Measurements from ENCODE around the gene BGLAP.

Gene BGLAP

DNA sequence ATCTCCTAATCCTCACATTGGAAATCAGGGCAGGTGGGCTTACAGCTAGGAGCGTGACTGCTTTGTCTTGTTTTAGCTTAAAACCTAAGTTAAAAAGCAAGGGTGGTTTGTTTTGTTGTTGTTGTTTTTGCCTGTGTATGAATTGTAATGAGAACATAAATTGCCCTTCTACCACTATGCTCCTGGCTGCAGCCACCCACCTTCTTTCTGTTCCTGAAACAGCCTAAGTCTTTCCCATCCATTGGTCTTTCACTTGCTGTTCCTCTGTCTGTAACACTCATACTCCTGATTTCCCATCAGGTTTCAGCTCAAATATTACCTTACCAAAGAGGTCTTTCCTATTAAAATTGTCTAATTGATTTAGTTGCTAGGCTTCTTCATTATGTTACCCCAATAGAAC lies 41.5 kb downstream of the BGLAP start:
- H3K4me3 ChIP-seq (ENCODE audit: low read depth, low read length): peak overlapping the region; percentile 95
- no peak for TF ChIP-seq CTCF (IDR thresholded peaks at IDR 0.05; ENCODE audit: low read depth, low read length)

DNA sequence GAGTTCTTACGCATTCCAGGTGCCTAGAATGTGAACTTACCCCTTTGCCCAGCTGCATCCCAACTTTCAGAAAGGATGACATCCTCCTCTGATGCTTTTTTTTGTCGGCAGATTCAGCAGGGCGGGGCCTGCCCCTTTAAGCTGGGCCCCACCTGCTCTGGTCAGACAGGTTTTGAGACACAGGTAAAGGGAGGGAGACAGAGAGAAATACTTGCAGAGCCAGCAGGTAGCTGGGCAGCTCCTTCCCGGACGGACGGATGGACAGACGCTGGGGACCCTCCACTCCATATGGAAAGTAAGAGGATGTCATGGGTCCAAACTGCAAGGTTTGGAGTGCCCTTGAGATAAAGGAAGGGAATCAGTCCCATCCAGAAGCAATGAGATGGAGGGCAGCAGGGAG lies 42.1 kb downstream of the BGLAP start, which contains the start of gene TMEM79:
TMEM79 (plus strand) TSS at position 214 of the 400 bp plus-strand sequence. CDS start 902 bp downstream, outside the sequence.
- peak within 1 kb of the TSS; percentile 95 for H3K4me3 ChIP-seq (ENCODE audit: low read depth, low read length)
- TF ChIP-seq CTCF (IDR thresholded peaks at IDR 0.05; ENCODE audit: low read depth, low read length): no peak

DNA sequence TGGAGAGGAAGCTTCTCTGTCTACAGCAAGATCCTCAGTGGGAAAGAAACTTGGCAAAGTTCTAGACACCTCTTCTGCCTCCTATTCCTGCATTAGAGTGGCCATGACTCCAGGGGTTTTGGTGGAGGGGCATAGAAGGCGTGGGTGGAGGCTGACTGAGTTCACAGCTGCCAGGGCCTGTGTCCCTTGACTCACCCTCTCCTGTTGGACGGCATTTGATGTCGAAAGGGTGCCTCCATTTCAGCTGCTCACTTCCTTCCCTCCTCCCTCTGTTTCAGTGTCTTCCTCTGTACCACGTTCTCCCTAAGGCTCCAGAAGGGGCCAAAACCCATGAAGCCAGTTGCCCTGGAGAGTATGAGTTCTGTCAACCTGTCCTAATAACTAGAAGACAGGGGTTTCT lies 42.8 kb downstream of the BGLAP start:
- no peak for TF ChIP-seq CTCF (IDR thresholded peaks at IDR 0.05; ENCODE audit: low read depth, low read length)
- H3K4me3 ChIP-seq (ENCODE audit: low read depth, low read length): no peak overlapping the region

DNA sequence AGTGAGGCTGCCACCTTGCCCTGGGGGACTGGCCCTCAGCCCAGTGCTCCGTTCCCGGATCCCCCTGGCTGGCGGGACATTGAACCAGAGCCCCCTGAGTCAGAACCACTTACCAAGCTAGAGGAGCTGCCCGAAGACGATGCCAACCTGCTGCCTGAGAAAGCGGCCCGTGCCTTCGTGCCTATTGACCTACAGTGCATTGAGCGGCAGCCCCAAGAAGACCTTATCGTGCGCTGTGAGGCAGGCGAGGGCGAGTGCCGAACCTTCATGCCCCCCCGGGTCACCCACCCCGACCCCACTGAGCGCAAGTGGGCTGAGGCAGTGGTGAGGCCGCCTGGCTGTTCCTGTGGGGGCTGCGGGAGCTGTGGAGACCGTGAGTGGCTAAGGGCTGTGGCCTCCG lies 43.5 kb downstream of the BGLAP start:
- H3K4me3 ChIP-seq (ENCODE audit: low read depth, low read length): no peak overlapping the region
- no peak for TF ChIP-seq CTCF (IDR thresholded peaks at IDR 0.05; ENCODE audit: low read depth, low read length)

- H3K4me3 ChIP-seq (ENCODE audit: low read depth, low read length): no peak overlapping the region
- no peak for TF ChIP-seq CTCF (IDR thresholded peaks at IDR 0.05; ENCODE audit: low read depth, low read length)
These were observed 44.1 kb downstream of the BGLAP start for GRCh38 chr1:156286061-156286460.

DNA sequence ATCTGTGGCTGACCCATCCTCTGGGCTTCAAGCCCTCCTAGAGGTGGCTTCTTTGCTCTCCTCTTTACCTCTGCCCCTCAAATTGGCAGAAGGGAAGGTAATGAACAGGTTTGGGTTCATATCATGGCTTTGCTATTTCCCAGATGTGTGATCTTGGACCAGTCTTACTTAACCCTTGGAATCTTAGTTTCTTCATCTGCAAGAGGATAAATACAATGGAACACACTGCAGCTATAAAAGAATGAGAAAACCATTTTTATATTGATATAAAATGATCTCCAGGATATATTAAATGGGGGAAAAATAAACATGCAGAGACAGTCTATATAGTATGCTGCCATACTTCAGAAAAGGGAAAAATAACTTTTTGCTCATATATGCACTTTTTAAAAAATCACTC lies 47.9 kb downstream of the BGLAP start:
- no peak overlapping the region for H3K4me3 ChIP-seq (ENCODE audit: low read depth, low read length)
- TF ChIP-seq CTCF (IDR thresholded peaks at IDR 0.05; ENCODE audit: low read depth, low read length): no peak

GRCh38 chr1:156291226-156292061 lies 49.5 kb downstream of the BGLAP start:
- H3K4me3 ChIP-seq (ENCODE audit: low read depth, low read length): peak overlapping the region; percentile 52
- no peak for TF ChIP-seq CTCF (IDR thresholded peaks at IDR 0.05; ENCODE audit: low read depth, low read length)
